H9 (cell line): Measurements from ENCODE around the gene RMRP. TPM values are rescaled to one million over a fixed set of nuclear protein-coding genes. Genes with fewer than 3 reads are reported as not detected.
"Not testable (repeated sequence)": the region's sequence is repeated elsewhere in the genome, so short reads cannot be mapped to it uniquely, and the experiment has no call there.

Source experiments
- DNase-seq: peaks from one replicate; pipeline ENCODE4 v3.0.0-alpha.2; 2017
- H2AFZ ChIP-seq: one replicate; pipeline ENCODE4 v1.6.1; 2013; ENCODE audit warnings: mild to moderate bottlenecking, low read length, control low read depth, moderate library complexity
- H2AK5ac ChIP-seq: 2 replicates; pipeline ENCODE4 v1.6.1; 2013; ENCODE audit warnings: low read length, control low read depth, mixed read lengths; ENCODE audit not compliant: insufficient read length
- H2BK120ac ChIP-seq: one replicate; pipeline ENCODE4 v1.6.1; 2013; ENCODE audit warnings: low read depth, mild to moderate bottlenecking, low read length, control low read depth, inconsistent platforms; ENCODE audit not compliant: poor library complexity, severe bottlenecking
- H2BK12ac ChIP-seq: 2 replicates; pipeline ENCODE4 v1.6.1; 2013; ENCODE audit warnings: low read length, control low read depth, mixed read lengths, low read depth; ENCODE audit not compliant: insufficient read length
- H2BK15ac ChIP-seq: 2 replicates; pipeline ENCODE4 v1.6.1; 2013; ENCODE audit warnings: low read depth, low read length, control low read depth
- H2BK20ac ChIP-seq: one replicate; pipeline ENCODE4 v1.6.1; 2013; ENCODE audit warnings: low read depth, mild to moderate bottlenecking, low read length, control low read depth, inconsistent platforms; ENCODE audit not compliant: poor library complexity, severe bottlenecking
- H2BK5ac ChIP-seq: 2 replicates; pipeline ENCODE4 v1.6.1; 2013; ENCODE audit warnings: low read length, control low read depth, mixed read lengths; ENCODE audit not compliant: insufficient read length
- H3K14ac ChIP-seq: 2 replicates; pipeline ENCODE4 v1.6.1; 2013; ENCODE audit warnings: low read length, control low read depth; ENCODE audit not compliant: insufficient read depth
- H3K18ac ChIP-seq: 2 replicates; pipeline ENCODE4 v1.6.1; 2013; ENCODE audit warnings: low read depth, mild to moderate bottlenecking, mixed read lengths, low read length, control low read depth; ENCODE audit not compliant: insufficient read length
- H3K23ac ChIP-seq: 2 replicates; pipeline ENCODE4 v1.6.1; 2013; ENCODE audit warnings: low read length, control low read depth, mixed read lengths, low read depth; ENCODE audit not compliant: insufficient read length
- H3K23me2 ChIP-seq: 2 replicates; pipeline ENCODE4 v1.6.1; 2013; ENCODE audit warnings: low read depth, mild to moderate bottlenecking, mixed read lengths, low read length, control low read depth; ENCODE audit not compliant: insufficient read length, poor library complexity, severe bottlenecking
- H3K27ac ChIP-seq: 2 replicates; pipeline ENCODE4 v1.5.1; 2013; ENCODE audit warnings: low read length, control low read depth, mixed read lengths, low read depth; ENCODE audit not compliant: insufficient read length
- H3K27me3 ChIP-seq: 2 replicates; pipeline ENCODE4 v1.6.1; 2013; ENCODE audit warnings: low read length, control low read depth, inconsistent platforms; ENCODE audit not compliant: insufficient read depth
- H3K4ac ChIP-seq: 2 replicates; pipeline ENCODE4 v1.6.1; 2013; ENCODE audit warnings: low read depth, mild to moderate bottlenecking, control low read depth, inconsistent platforms, low read length, moderate library complexity
- H3K4me1 ChIP-seq: 2 replicates; pipeline ENCODE4 v1.6.1; 2013; ENCODE audit warnings: low read length, control low read depth, inconsistent platforms; ENCODE audit not compliant: insufficient read depth
- H3K4me2 ChIP-seq: 2 replicates; pipeline ENCODE4 v1.6.1; 2013; ENCODE audit warnings: low read length, control low read depth, mixed read lengths; ENCODE audit not compliant: insufficient read length, insufficient read depth
- H3K56ac ChIP-seq: 2 replicates; pipeline ENCODE4 v1.6.1; 2013; ENCODE audit warnings: low read depth, mild to moderate bottlenecking, mixed read lengths, low read length, control low read depth; ENCODE audit not compliant: insufficient read length
- H3K79me1 ChIP-seq: 2 replicates; pipeline ENCODE4 v1.6.1; 2013; ENCODE audit warnings: low read depth, mild to moderate bottlenecking, moderate library complexity, low read length, control low read depth, inconsistent platforms; ENCODE audit not compliant: insufficient read depth, poor library complexity, severe bottlenecking
- H3K79me2 ChIP-seq: 2 replicates; pipeline ENCODE4 v1.6.1; 2013; ENCODE audit warnings: low read length, control low read depth, inconsistent platforms; ENCODE audit not compliant: insufficient read depth
- H3K9ac ChIP-seq: 2 replicates; pipeline ENCODE4 v1.6.1; 2013; ENCODE audit warnings: low read length, control low read depth, mixed read lengths; ENCODE audit not compliant: insufficient read length; ENCODE audit errors: extremely low read depth
- H3K9me3 ChIP-seq: one replicate; pipeline ENCODE4 v1.6.1; 2013; ENCODE audit warnings: low read depth, low read length, inconsistent platforms; ENCODE audit not compliant: control insufficient read depth
- H3T11ph ChIP-seq: one replicate; pipeline ENCODE4 v1.6.1; 2013; ENCODE audit warnings: mild to moderate bottlenecking, low read length, control low read depth, inconsistent platforms
- H4K20me1 ChIP-seq: one replicate; pipeline ENCODE4 v1.6.1; 2013; ENCODE audit not compliant: control insufficient read depth, insufficient read length, insufficient read depth
- H4K5ac ChIP-seq: 2 replicates; pipeline ENCODE4 v1.6.1; 2013; ENCODE audit warnings: low read depth, mild to moderate bottlenecking, mixed read lengths, low read length, control low read depth; ENCODE audit not compliant: insufficient read length
- H4K8ac ChIP-seq: replicated peaks from 2 replicates; pipeline ENCODE4 v1.6.1; 2013; ENCODE audit warnings: low read length, control low read depth, mixed read lengths, low read depth; ENCODE audit not compliant: insufficient read length
- H4K91ac ChIP-seq: 2 replicates; pipeline ENCODE4 v1.6.1; 2013; ENCODE audit warnings: low read depth, mild to moderate bottlenecking, moderate library complexity, mixed read lengths, low read length, control low read depth; ENCODE audit not compliant: insufficient read length
- H3K27ac Mint-ChIP-seq, 3 experiments: 2 replicates in 2 of 3; 3 replicates in 1 of 3; pipeline ENCODE4 v1.8.0; 2020 to 2021; ENCODE audit warnings: mixed read lengths in 3 of 3, mild to moderate bottlenecking in 1 of 3, moderate library complexity in 1 of 3
- H3K27me3 Mint-ChIP-seq: 2 replicates; pipeline ENCODE4 v1.8.0; 2021; ENCODE audit warnings: low read depth, mild to moderate bottlenecking, moderate library complexity, mixed read lengths
- H3K36me3 Mint-ChIP-seq, 3 experiments: 2 replicates in 2 of 3; 3 replicates in 1 of 3; pipeline ENCODE4 v1.8.0; 2020 to 2021; ENCODE audit warnings: low read depth in 3 of 3, mixed read lengths in 3 of 3; ENCODE audit not compliant: insufficient read depth in 1 of 3
- H3K4me1 Mint-ChIP-seq, 2 experiments: 2 replicates each; pipeline ENCODE4 v1.8.0; 2020; ENCODE audit warnings: mixed read lengths in 2 of 2
- H3K4me3 Mint-ChIP-seq, 2 experiments: 2 replicates in 1 of 2; 3 replicates in 1 of 2; pipeline ENCODE4 v1.8.0; 2020 to 2021; ENCODE audit warnings: mild to moderate bottlenecking in 2 of 2, mixed read lengths in 2 of 2, moderate library complexity in 1 of 2
- H3K9me3 Mint-ChIP-seq, 2 experiments: 2 replicates in 1 of 2; 3 replicates in 1 of 2; pipeline ENCODE4 v1.8.0; 2020; ENCODE audit warnings: mild to moderate bottlenecking in 2 of 2, mixed read lengths in 2 of 2, moderate library complexity in 1 of 2
- WGBS: extraction: QIAGEN DNeasy Blood & Tissue Kit; methylation state at CpG from one replicate; pipeline ENCODE4 v1.1.7; 2013; ENCODE audit warnings: missing lambda C conversion rate, low lambda C conversion rate, mixed read lengths; ENCODE audit not compliant: insufficient read length; ENCODE audit errors: extremely low coverage; 5-methylcytosine and 5-hydroxymethylcytosine counted together
- total RNA-seq: library from RNA; stranded (reverse); gene quantifications from 2 replicates; pipeline ENCODE4 v1.2.1, GENCODE V29; 2021

RMRP gene
- total RNA-seq, 1 experiment from 2014 or later: 18,417 TPM

GRCh38 chr9:35636877-35637246, 21.0 kb downstream of the RMRP start:
- H3K56ac ChIP-seq, H4K91ac ChIP-seq, H2BK120ac ChIP-seq, H3K27ac Mint-ChIP-seq, H3K79me2 ChIP-seq, H3T11ph ChIP-seq, H3K14ac ChIP-seq, H3K4me1 ChIP-seq, H2BK5ac ChIP-seq, H3K23ac ChIP-seq, H3K9ac ChIP-seq, H3K4me2 ChIP-seq, H4K5ac ChIP-seq, H3K27me3 Mint-ChIP-seq, H4K20me1 ChIP-seq, H2BK20ac ChIP-seq, H3K9me3 ChIP-seq, H3K27ac ChIP-seq, H2BK12ac ChIP-seq, H2BK15ac ChIP-seq, H3K79me1 ChIP-seq, H3K4me3 Mint-ChIP-seq, H3K23me2 ChIP-seq, H3K4ac ChIP-seq, H3K4me1 Mint-ChIP-seq, DNase-seq, H2AK5ac ChIP-seq, H4K8ac ChIP-seq, H3K18ac ChIP-seq, H2AFZ ChIP-seq, H3K27me3 ChIP-seq: not testable (repeated sequence)
- WGBS: 100% methylated on average over 2 of the region's 6 CpGs
- Mint-ChIP-seq H3K9me3 (peaks cover 4 to 16% of the 10 kb centered on the region in 2 experiments; a peak in 4 of 5 replicates), H3K36me3 (peaks cover 9 to 16% (median 12%) of the 10 kb centered on the region in 3 experiments)
